HEK293 (cell line): Measurements from ENCODE around the gene CILP.

Experiments used
- BCL11B ChIP-seq: fragments of 450-650 bp; formaldehyde crosslinking; IDR thresholded peaks from 2 replicates; pipeline ENCODE4 v1.5.1; 2016; ENCODE audit warnings: low read depth, missing biosample characterization, missing genetic modification characterization
- HIC1 ChIP-seq: fragments of 450-650 bp; formaldehyde crosslinking; IDR thresholded peaks from 2 replicates; pipeline ENCODE4 v1.5.1; 2016; ENCODE audit warnings: missing biosample characterization, missing genetic modification characterization
- MYNN ChIP-seq: fragments of 450-650 bp; formaldehyde crosslinking; IDR thresholded peaks from 2 replicates; pipeline ENCODE4 v1.5.1; 2016; ENCODE audit warnings: missing biosample characterization, missing genetic modification characterization, borderline replicate concordance
- PRDM4 ChIP-seq: fragments of 450-650 bp; formaldehyde crosslinking; IDR thresholded peaks from 2 replicates; pipeline ENCODE4 v1.5.1; 2017; ENCODE audit warnings: missing biosample characterization, missing genetic modification characterization
- REPIN1 ChIP-seq: fragments of 450-650 bp; formaldehyde crosslinking; IDR thresholded peaks from 2 replicates; pipeline ENCODE4 v1.5.1; 2017; ENCODE audit warnings: missing biosample characterization, missing genetic modification characterization, low read depth
- SP3 ChIP-seq: fragments of 450-650 bp; formaldehyde crosslinking; IDR thresholded peaks from 2 replicates; pipeline ENCODE4 v1.5.1; 2016; ENCODE audit warnings: missing biosample characterization, missing genetic modification characterization
- YY2 ChIP-seq: fragments of 450-650 bp; formaldehyde crosslinking; IDR thresholded peaks from 2 replicates; pipeline ENCODE4 v1.5.1; 2016; ENCODE audit warnings: missing biosample characterization, missing genetic modification characterization
- ZNF398 ChIP-seq: fragments of 450-650 bp; formaldehyde crosslinking; IDR thresholded peaks from 2 replicates; pipeline ENCODE4 v1.5.1; 2017; ENCODE audit warnings: missing biosample characterization, missing genetic modification characterization
- ZNF404 ChIP-seq: fragments of 450-650 bp; formaldehyde crosslinking; IDR thresholded peaks from 2 replicates; pipeline ENCODE4 v1.5.1; 2017; ENCODE audit warnings: missing biosample characterization, missing genetic modification characterization
- ZNF433 ChIP-seq: fragments of 450-650 bp; formaldehyde crosslinking; IDR thresholded peaks from 2 replicates; pipeline ENCODE4 v1.5.1; 2016; ENCODE audit warnings: missing biosample characterization, missing genetic modification characterization, low read depth
- ZNF473 ChIP-seq: fragments of 450-650 bp; formaldehyde crosslinking; IDR thresholded peaks from 2 replicates; pipeline ENCODE4 v1.5.1; 2017; ENCODE audit warnings: missing biosample characterization, missing genetic modification characterization
- ZNF518A ChIP-seq: fragments of 450-650 bp; formaldehyde crosslinking; conservative IDR thresholded peaks from 2 replicates; pipeline ENCODE4 v1.5.1; 2016; ENCODE audit warnings: low read depth, missing biosample characterization, missing genetic modification characterization
- ZNF544 ChIP-seq: fragments of 450-650 bp; formaldehyde crosslinking; IDR thresholded peaks from 2 replicates; pipeline ENCODE4 v1.5.0; 2017; ENCODE audit warnings: missing biosample characterization, missing genetic modification characterization
- ZNF585B ChIP-seq: fragments of 450-650 bp; formaldehyde crosslinking; IDR thresholded peaks from 2 replicates; pipeline ENCODE4 v1.5.1; 2016; ENCODE audit warnings: missing biosample characterization, missing genetic modification characterization
- ZNF664 ChIP-seq: fragments of 450-650 bp; formaldehyde crosslinking; IDR thresholded peaks from 2 replicates; pipeline ENCODE4 v1.5.1; 2016; ENCODE audit warnings: missing biosample characterization, missing genetic modification characterization
- ZNF837 ChIP-seq: fragments of 450-650 bp; formaldehyde crosslinking; IDR thresholded peaks from 2 replicates; pipeline ENCODE4 v1.5.1; 2016; ENCODE audit warnings: missing biosample characterization, missing genetic modification characterization
- TF ChIP-seq, protein P1 (sequence below): fragments of 450-650 bp; formaldehyde crosslinking; IDR thresholded peaks from 2 replicates; pipeline ENCODE4 v1.5.1; 2016; ENCODE audit warnings: missing biosample characterization, missing genetic modification characterization

Gene CILP

DNA sequence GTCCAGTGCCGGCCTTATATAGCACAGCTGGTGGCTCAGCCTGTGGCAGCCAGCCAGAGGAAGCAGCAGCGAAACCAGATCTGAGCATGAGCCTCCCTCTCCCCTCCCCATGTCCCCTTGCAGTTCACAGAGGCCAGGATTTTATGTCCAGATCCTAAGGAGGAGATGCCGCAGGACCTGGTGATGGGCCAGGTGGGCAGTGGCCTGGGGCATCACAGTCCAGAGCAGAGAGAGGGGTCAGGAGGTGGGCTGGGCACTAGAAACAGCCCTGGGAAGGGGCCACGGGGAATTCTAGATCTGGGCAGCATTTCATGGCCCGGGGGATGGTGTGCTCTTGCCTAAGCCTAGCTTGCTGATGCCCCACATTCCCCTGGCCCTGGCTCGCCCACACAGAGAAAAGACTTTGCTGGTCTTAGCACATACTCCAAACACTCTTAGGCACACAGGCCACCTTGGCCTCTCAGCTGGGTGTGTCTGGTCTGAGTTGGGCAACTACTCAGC is 259 bp upstream of the CILP start (continued):
- TF ChIP-seq PRDM4 (tag by site-specific recombination) (peak; percentile 49; the same call in 1 of the 2 replicates), MYNN (no peak), ZNF544 (tag by site-specific recombination) (no peak), YY2 (tag by site-specific recombination) (no peak), ZNF398 (tag by site-specific recombination) (0 out of 2 replicates have a peak, but pooled peaks have one; percentile 27), ZNF433 (tag by site-specific recombination) (no peak), ZNF473 (no peak), ZNF585B (tag by site-specific recombination) (no peak), REPIN1 (tag by site-specific recombination) (no peak), ZNF664 (no peak), SP3 (tag by site-specific recombination) (no peak), ZNF518A (tag by site-specific recombination) (no peak), BCL11B (tag by site-specific recombination) (no peak), ZNF837 (tag by site-specific recombination) (no peak), ZNF404 (tag by site-specific recombination) (no peak), HIC1 (tag by site-specific recombination) (no peak)
- TF ChIP-seq, protein P1, sequence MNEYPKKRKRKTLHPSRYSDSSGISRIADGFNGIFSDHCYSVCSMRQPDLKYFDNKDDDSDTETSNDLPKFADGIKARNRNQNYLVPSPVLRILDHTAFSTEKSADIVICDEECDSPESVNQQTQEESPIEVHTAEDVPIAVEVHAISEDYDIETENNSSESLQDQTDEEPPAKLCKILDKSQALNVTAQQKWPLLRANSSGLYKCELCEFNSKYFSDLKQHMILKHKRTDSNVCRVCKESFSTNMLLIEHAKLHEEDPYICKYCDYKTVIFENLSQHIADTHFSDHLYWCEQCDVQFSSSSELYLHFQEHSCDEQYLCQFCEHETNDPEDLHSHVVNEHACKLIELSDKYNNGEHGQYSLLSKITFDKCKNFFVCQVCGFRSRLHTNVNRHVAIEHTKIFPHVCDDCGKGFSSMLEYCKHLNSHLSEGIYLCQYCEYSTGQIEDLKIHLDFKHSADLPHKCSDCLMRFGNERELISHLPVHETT (tag by site-specific recombination), result no peak
